Thyroid gland (tissue), 4 donors: ENCODE results near the gene TRIM24.

Source experiments
- CTCF ChIP-seq, 6 experiments: fragments of 200-600 bp in 3 of 6; fragments of 450-650 bp in 3 of 6; sonication (generic) in 3 of 6; IDR thresholded peaks; one replicate each; pipeline ENCODE4 v1.5.1; 2016 to 2019; ENCODE audit warnings: antibody characterized with exemption in 6 of 6, mild to moderate bottlenecking in 2 of 6, inconsistent platforms in 1 of 6, moderate library complexity in 1 of 6
- POLR2A ChIP-seq, 2 donors: fragments of 450-650 bp; IDR thresholded peaks; one replicate each; pipeline ENCODE4 v1.6.1; 2017; ENCODE audit warnings: antibody characterized with exemption in 2 of 2, mild to moderate bottlenecking in 2 of 2, moderate library complexity in 1 of 2

GRCh38 chr7:138546829-138547228, 86.8 kb downstream of the TRIM24 start:
- TF ChIP-seq POLR2A (IDR thresholded peaks at IDR 0.05) (no peak), CTCF (IDR thresholded peaks at IDR 0.05) (no peak)
